HG03469 (cell line): ENCODE measurements around the gene RAMACL.
"Not testable (repeated sequence)": the region's sequence is repeated elsewhere in the genome, so short reads cannot be mapped to it uniquely, and the experiment has no call there.

Source experiments
- ATAC-seq: cut with Tn5 transposase; IDR thresholded peaks from one replicate; pipeline ENCODE4 v1.9.1; 2021; ENCODE audit warnings: mild to moderate bottlenecking, moderate library complexity, moderate number of reproducible peaks; ENCODE audit not compliant: unreplicated experiment

The RAMACL gene

GRCh38 chr6:166539011-166539385 lies 47.5 kb downstream of the RAMACL start:
- not testable (repeated sequence) for ATAC-seq

GRCh38 chr6:166538297-166539010 lies 48.0 kb downstream of the RAMACL start:
- no peak for ATAC-seq

- no peak for ATAC-seq
Measured at GRCh38 chr6:166534658-166535406, 51.6 kb downstream of the RAMACL start.

DNA sequence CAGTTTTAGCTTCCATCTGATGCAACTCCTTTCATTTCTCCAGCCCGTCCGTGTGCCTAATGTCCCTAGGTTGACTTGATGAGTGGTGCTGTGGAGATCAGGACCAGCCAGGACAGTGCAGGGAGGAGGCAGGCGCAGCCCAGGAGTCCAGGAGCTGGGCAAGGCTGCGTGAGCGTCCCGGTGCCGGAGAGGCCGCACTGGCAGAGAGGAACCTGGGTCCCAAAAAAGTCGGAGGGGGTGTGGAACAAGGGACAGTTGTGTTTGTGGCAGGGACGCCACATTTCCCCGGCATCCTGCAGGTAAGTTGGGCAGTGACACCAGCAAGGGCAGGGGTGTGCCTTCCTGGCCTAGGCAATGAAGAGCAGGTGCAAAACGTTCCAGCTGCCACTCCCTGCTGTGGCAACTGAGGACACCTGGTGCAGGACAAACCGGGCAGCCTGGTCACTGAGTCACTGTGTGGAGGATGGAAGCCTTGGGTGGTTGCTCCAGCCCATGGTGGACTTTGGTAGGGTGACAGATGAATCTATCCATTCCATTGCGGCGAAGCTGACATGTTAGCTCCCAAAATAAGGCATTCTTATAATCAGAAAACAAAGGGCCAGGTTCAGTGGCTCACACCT lies 53.2 kb downstream of the RAMACL start:
- no peak for ATAC-seq
